SJCRH30 (cell line): ENCODE results near the gene GULP1. TPM values are rescaled to one million over a fixed set of nuclear protein-coding genes. Genes with fewer than 3 reads are reported as not detected.
A peak's percentile ranks its signal among the peaks of the same experiment; 100 is the strongest.

ENCODE experiments used
- DNase-seq, 2 experiments: peaks; one replicate each; pipeline ENCODE4 v3.0.0-alpha.2; 2015 to 2020
- H3K27ac ChIP-seq: fragments of 250-450 bp; sonication (Bioruptor Pico); 2 replicates; pipeline ENCODE4 v1.5.1; 2020; ENCODE audit warnings: mild to moderate bottlenecking, moderate library complexity
- H3K27me3 ChIP-seq: fragments of 250-450 bp; sonication (Bioruptor Pico); 2 replicates; pipeline ENCODE4 v1.5.1; 2020; ENCODE audit warnings: mild to moderate bottlenecking, moderate library complexity
- H3K36me3 ChIP-seq: fragments of 250-450 bp; sonication (Bioruptor Pico); 2 replicates; pipeline ENCODE4 v1.5.1; 2020; ENCODE audit warnings: mild to moderate bottlenecking, moderate library complexity
- H3K4me1 ChIP-seq: fragments of 250-450 bp; sonication (Bioruptor Pico); 2 replicates; pipeline ENCODE4 v1.5.1; 2020; ENCODE audit warnings: mild to moderate bottlenecking, moderate library complexity
- H3K4me3 ChIP-seq: fragments of 250-450 bp; sonication (Bioruptor Pico); 2 replicates; pipeline ENCODE4 v1.5.1; 2020; ENCODE audit warnings: mild to moderate bottlenecking, moderate library complexity
- H3K9me3 ChIP-seq: fragments of 250-450 bp; sonication (Bioruptor Pico); replicated peaks from 2 replicates; pipeline ENCODE4 v1.5.1; 2020; ENCODE audit warnings: mild to moderate bottlenecking, moderate library complexity
- total RNA-seq: library from RNA; depleted of rRNA; stranded (reverse); fragments of >200 nt; shearing (Covaris generic); gene quantifications from 2 replicates; pipeline ENCODE4 v1.2.3, GENCODE V29; 2014

The GULP1 gene
- total RNA-seq, 1 experiment from 2014 or later = 90.0 TPM

DNA sequence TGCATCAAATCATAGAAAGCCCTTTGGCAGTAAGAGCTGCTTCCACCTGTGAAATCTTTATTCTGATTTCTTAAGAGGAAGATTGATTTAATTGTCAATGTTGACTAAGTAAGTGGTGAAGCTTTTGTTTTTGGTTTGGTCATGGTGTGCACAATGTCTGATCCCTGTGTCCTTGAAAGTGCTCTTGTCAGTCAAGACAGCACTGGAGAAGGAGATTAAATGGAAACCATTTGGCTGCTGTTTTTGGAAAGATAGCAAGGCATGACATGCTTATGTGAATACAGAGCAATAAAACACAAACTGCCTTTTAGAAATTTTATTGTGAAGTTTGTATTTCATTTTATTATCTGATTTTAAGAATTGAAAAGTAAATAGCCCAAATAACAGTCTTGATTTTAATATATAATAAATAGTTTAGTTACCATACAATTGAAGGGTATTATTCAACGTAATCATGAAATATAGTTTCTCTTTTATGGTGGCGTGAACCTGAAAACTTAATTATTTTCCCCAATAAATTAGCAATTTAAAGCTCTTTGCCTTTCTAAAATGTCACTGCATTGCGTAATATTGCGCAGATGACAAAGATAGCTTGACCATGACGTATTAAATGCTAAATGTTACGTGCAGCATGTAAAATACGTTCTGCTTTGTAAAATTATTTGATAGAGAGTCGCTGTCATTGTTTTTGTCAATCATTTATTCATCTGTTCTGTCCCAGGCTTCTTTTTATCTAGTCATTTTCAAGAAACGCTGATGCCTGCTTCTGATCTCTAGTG is 69.0 kb downstream of the GULP1 start:
- Histone ChIP-seq H3K4me3 (no peak overlapping the region), H3K9me3 (no peaks in the 10 kb centered on the region; the same call in 1 of the 2 replicates), H3K27me3 (no peaks in the 10 kb centered on the region), H3K36me3 (no peaks in the 10 kb centered on the region), H3K4me1 (peaks cover 8% of the 10 kb centered on the region; the same call in 1 of the 2 replicates), H3K27ac (no peak overlapping the region)
- DNase-seq = no peak

DNA sequence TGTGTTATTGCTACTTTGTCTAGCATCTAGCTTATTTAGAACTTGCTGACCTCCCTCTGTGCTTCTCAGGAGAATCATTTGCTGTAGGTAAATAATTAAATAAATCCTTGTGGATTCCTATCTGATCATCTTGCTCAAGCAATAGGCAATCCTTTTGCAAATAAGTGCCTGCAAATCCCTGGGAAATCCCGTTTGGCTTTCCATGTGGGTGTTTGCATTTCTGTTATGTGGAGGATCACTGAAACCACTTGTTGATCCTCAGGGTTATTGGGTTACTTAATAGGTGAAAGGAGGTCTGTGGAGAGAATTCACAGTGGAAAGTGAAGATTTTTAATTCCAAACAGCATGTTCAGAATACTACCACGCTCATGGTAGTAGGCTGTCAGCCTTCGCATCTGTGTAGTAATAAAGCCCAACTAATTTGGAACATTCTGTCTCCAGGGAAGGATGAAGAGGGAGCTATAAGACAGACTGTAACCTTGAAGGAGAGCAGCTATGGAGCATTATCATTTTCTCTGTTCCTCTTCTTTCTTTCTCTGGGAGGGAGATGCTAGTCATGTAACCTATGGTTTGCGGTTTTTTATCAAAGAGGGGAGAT is 72.5 kb downstream of the GULP1 start:
- Histone ChIP-seq H3K36me3 (no peaks in the 10 kb centered on the region), H3K9me3 (no peaks in the 10 kb centered on the region), H3K27me3 (no peaks in the 10 kb centered on the region), H3K4me3 (no peak overlapping the region), H3K4me1 (peaks cover 8% of the 10 kb centered on the region; the same call in 1 of the 2 replicates), H3K27ac (no peak overlapping the region)
- peak; percentile 70 to 73 for DNase-seq

DNA sequence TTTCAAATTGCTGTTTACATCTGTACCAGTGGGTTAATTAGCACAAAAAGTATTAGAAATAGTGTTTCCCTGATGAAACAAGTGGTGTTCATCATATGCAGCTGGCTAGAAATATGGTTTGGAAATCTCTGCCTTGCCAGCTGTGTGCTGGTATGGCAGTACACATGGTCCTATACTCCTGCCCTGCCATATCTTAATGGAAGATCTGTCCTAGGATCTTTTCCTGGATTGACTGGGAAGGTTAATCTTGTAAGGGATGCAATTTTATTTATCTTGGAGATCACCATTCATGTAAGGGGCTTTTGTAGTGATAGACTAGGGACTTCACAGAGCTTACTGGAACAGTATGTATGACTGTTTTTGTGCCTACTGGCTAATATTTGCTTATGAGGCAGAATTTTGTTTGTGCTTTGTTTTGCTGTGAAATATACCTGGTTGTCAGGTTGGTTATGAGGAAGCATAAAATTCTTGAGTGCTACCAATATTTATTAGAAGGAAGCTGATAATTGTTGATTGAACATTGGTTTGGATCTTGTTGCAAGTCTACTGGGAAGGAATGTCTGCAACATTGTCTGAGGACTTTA is 73.5 kb downstream of the GULP1 start:
- Histone ChIP-seq H3K36me3 (no peaks in the 10 kb centered on the region), H3K4me3 (no peak overlapping the region), H3K4me1 (peaks cover 8% of the 10 kb centered on the region; the same call in 1 of the 2 replicates), H3K27ac (no peak overlapping the region), H3K9me3 (no peaks in the 10 kb centered on the region), H3K27me3 (no peaks in the 10 kb centered on the region)
- no peak for DNase-seq

DNA sequence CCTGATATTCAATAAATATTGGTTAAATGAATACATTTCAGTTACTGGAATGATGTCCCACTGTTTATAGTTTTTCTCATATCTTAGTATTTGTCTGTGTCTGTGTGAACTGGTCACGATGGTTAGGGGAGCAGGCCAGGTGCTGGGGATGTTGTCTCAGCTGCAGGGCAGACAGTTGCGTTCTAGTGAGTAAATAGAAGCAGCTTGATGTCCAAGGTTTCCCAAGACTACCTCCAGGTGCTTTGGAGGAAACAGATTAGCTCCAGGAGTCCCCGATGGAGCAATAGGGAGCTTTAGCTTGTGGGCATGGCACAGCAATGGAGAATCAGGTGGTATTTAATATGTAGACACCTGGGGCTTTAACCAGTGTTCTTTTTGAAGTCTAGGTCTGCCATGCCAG is 75.5 kb downstream of the GULP1 start:
- Histone ChIP-seq H3K27ac (no peak overlapping the region), H3K4me1 (peaks cover 8% of the 10 kb centered on the region; the same call in 1 of the 2 replicates), H3K4me3 (no peak overlapping the region), H3K9me3 (no peaks in the 10 kb centered on the region), H3K27me3 (no peaks in the 10 kb centered on the region), H3K36me3 (no peaks in the 10 kb centered on the region)
- no peak for DNase-seq

DNA sequence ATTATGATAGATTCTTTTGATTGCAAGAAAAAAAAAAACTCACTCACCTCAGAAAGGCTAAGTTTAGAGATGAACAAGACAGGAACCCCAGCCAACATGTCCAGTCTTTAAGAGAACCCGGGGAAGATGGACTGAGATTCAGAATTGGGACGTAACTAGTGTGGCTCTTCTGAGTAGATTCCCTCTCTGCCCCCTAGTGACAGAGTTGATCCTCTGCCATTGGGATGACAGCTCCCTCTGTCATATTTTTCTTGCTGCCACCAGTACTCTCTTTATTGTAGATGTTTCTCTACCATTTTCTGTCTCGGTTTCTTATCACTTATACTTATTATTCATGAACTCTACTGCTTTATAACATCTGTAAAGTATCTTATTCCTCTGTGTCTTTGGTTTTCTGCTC is 77.7 kb downstream of the GULP1 start:
- H3K27me3 ChIP-seq = no peaks in the 10 kb centered on the region
- no peak overlapping the region for H3K4me3 ChIP-seq
- H3K36me3 ChIP-seq = no peaks in the 10 kb centered on the region
- peak; percentile 75 to 86 for DNase-seq
- H3K9me3 ChIP-seq = no peaks in the 10 kb centered on the region
- H3K4me1 ChIP-seq = peaks cover under 1% of the 10 kb centered on the region; the same call in 1 of the 2 replicates
- no peak overlapping the region for H3K27ac ChIP-seq

DNA sequence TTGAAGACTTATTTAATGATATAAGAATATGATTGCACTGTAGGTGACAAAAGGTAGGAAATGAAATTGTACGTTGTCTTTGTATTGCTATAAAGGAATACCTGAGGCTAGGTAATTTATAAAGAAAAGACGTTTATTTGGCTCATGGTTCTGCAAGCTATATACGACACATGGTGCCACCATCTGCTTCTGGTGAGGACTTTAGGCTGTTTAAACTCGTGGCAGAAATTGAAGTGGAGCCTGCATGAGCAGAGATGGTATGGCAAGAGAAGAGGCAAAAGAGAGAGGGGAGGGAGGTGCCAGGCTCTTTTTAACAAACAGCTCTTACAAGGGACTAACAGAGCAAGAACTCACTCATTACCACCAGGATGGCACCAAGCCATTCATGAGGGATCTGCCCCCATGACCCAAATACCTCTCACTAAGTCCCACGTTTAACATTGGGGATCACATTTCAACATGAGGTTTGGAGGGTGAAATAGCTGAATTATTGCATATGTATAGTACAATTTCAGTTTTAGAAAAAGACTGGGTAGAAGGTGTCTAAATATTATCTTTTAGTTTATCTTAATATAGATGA is 86.8 kb downstream of the GULP1 start:
- DNase-seq = peak; percentile 66 to 80
- Histone ChIP-seq H3K36me3 (no peaks in the 10 kb centered on the region), H3K27ac (no peak overlapping the region), H3K4me3 (no peak overlapping the region), H3K27me3 (no peaks in the 10 kb centered on the region), H3K4me1 (peaks cover 33% of the 10 kb centered on the region), H3K9me3 (no peaks in the 10 kb centered on the region)

DNA sequence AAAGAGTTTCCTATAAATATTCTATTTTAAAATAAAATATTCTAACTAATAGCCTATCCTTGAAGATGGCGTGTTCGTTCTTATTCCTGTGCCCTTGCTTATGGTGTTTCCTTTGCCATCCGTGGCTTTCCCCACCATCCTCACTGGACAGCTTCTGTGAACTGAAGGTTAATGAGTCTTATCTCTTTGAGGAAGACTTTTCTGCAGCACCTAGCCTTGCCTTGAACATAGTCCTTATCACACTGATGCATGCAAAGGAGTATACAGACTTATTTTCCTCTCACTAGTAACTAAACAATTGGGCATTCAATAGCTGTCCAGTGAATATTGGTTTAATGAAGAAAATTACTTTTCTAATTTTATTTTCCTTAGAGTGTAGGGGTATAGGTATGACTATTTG is 88.1 kb downstream of the GULP1 start:
- no peak for DNase-seq
- H3K9me3 ChIP-seq = peaks cover 9% of the 10 kb centered on the region; the same call in 1 of the 2 replicates
- H3K27ac ChIP-seq = no peak overlapping the region
- peaks cover 3% of the 10 kb centered on the region; the same call in 1 of the 2 replicates for H3K36me3 ChIP-seq
- peaks cover 33% of the 10 kb centered on the region for H3K4me1 ChIP-seq
- no peak overlapping the region for H3K4me3 ChIP-seq
- H3K27me3 ChIP-seq = no peaks in the 10 kb centered on the region

DNA sequence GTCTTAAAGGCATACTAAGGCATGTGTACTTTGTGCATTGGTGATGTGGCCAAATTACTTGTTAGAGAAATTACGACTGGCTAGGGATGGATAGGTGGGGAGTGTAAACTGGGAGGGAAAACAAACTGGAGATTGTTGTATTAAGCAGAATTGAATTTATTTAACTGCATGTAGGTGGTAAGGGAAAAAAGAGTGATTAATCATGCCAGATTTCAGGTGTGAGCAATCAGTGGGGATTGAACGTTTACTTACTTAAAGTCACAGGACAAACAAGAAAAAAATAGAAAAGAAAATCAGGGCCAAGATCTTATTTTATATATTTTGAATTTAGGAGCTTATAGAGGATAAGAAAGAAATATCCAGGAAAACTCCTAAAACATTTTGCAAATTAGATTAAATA is 88.6 kb downstream of the GULP1 start:
- Histone ChIP-seq H3K9me3 (peaks cover 9% of the 10 kb centered on the region; the same call in 1 of the 2 replicates), H3K27ac (no peak overlapping the region)
- no peak for DNase-seq

DNA sequence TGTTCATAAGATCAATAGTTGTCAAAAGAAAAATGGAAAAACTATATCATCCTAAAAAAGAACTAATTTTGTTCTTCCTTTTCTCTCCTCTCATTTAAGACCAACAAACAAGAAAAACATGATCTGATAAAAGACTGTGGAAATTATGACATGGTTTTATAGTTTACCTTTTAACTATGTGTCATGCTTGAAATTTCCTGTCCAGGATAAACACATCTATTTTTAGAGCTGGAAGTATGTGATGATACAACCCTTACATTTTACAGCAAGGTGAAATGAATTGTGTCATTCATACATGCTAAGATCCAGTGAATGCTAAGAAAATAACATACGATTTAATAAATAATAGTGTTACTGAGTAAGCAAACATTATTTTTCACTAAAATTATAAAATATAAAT is 89.9 kb downstream of the GULP1 start:
- Histone ChIP-seq H3K4me3 (no peak overlapping the region), H3K27ac (peak overlapping the region; percentile 41; the same call in 1 of the 2 replicates), H3K9me3 (peaks cover 14% of the 10 kb centered on the region; the same call in 1 of the 2 replicates), H3K27me3 (no peaks in the 10 kb centered on the region), H3K36me3 (peaks cover 13% of the 10 kb centered on the region), H3K4me1 (peaks cover 33% of the 10 kb centered on the region)
- peak in 1 of 2 experiments; percentile 56 for DNase-seq

More for the DNA sequence above, 88.6 kb downstream of the GULP1 start:
- no peaks in the 10 kb centered on the region for H3K27me3 ChIP-seq
- H3K4me3 ChIP-seq = no peak overlapping the region
- peaks cover 5% of the 10 kb centered on the region; the same call in 1 of the 2 replicates for H3K36me3 ChIP-seq
- peaks cover 33% of the 10 kb centered on the region for H3K4me1 ChIP-seq

DNA sequence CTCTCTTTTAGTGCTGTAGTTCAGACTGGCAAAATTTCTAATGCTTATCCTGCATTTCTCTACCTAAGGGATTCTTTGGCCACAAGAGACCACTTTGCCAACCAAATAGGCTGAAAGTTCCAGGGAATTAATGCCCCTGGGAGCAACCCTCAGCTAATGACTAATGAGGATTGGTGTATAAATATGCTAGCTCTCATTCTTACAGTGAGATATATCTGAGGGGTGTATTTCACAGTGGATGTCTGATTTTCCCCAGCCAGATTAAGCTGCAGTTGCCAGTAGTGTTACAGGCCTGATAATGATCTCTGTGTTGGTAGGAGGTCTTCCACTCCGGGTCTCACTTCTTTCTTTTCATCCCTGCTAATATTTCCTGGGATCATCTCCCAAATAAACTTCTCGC is 90.4 kb downstream of the GULP1 start:
- Histone ChIP-seq H3K36me3 (peaks cover 15% of the 10 kb centered on the region), H3K4me1 (peaks cover 33% of the 10 kb centered on the region), H3K27ac (peak overlapping the region; percentile 41; the same call in 1 of the 2 replicates), H3K27me3 (no peaks in the 10 kb centered on the region), H3K4me3 (no peak overlapping the region), H3K9me3 (peaks cover 14% of the 10 kb centered on the region; the same call in 1 of the 2 replicates)
- peak; percentile 78 to 82 for DNase-seq

DNA sequence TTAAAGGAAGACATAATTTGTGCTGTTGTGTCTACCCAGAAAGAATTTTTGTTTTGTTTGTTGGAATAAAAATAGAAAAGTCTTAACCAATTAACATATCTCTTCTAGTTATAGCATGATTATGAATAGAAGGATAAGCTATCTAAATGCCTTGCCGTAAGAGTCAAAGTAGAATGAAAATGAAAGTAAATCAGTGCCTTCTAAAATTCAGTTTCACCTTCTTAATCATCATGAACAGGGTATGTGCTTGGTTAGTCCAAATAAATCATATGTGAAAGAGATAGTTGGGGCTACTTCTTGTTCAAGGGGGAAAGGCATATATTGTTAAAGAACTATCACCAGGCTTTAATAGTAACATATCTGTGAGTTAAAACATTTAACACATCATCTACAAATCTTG is 91.5 kb downstream of the GULP1 start:
- Histone ChIP-seq H3K27ac (no peak overlapping the region), H3K4me1 (peaks cover 33% of the 10 kb centered on the region), H3K9me3 (peaks cover 18% of the 10 kb centered on the region; the same call in 1 of the 2 replicates), H3K27me3 (no peaks in the 10 kb centered on the region), H3K36me3 (peaks cover 15% of the 10 kb centered on the region), H3K4me3 (no peak overlapping the region)
- no peak for DNase-seq

DNA sequence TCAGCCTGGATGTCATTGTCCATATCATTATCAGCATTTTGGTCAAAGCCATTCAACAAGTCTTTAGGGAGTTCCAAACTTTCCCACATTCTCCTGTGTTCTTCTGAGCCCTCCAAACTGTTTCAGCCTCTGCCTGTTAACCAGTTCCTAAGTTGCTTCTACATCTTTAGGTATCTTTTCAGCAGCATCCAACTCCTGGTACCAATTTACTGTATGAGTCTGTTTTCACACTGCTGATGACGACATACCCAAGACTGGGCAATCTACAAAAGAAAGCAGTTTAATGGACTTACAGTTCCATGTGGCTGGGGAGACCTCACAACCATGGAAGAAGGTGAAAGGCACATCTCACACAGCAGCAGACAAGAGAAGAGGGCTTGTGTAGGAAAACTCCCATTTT is 94.2 kb downstream of the GULP1 start:
- H3K36me3 ChIP-seq = peaks cover 15% of the 10 kb centered on the region
- peaks cover 18% of the 10 kb centered on the region; the same call in 1 of the 2 replicates for H3K9me3 ChIP-seq
- peaks cover 25% of the 10 kb centered on the region for H3K4me1 ChIP-seq
- DNase-seq = no peak
- no peak overlapping the region for H3K27ac ChIP-seq
- H3K4me3 ChIP-seq = no peak overlapping the region
- no peaks in the 10 kb centered on the region for H3K27me3 ChIP-seq

DNA sequence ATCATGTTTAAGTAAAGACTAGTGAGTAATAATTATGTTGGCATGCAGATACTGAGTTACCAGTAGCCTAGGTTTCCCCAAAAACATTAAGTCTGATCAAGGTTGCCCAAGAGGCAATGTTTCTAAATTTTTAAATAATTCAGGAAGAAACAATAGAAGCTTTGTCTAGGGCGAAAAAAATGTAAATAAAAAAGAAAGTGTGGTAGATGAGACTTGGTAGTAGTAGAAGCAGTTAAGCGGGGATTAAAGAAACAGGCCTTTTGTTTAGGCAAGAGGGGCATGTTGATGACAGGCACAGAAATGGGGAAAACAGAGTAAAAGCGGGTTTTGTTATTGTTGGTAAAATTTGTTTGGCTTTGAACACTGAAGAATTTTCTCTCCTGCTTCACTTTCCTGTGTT is 97.2 kb downstream of the GULP1 start:
- no peak overlapping the region for H3K27ac ChIP-seq

DNA sequence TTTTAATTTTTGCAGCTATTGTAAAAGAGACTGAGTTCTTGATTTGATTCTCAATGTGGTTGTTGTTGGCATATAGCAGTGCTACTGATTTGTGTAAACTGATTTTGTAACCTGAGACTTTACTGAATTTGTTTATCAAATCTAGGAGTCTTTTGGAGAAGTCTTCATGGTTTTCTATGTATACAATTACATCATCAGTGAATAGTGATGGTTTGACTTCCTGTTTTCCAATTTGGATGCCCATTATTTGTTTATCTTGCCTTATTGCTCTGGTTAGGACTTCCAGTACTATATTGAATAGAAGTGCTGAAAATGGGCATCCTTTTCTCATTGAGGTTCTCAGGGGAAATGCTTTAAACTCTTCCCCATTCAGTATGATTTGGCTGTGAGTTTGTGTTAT is 99.7 kb downstream of the GULP1 start:
- DNase-seq = no peak
- Histone ChIP-seq H3K27ac (no peak overlapping the region), H3K9me3 (peaks cover 31% of the 10 kb centered on the region), H3K27me3 (no peaks in the 10 kb centered on the region), H3K36me3 (peaks cover 7% of the 10 kb centered on the region; the same call in 1 of the 2 replicates), H3K4me3 (no peak overlapping the region), H3K4me1 (peaks cover 7% of the 10 kb centered on the region; the same call in 1 of the 2 replicates)

More for the DNA sequence above, 97.2 kb downstream of the GULP1 start:
- H3K4me1 ChIP-seq = peaks cover 4% of the 10 kb centered on the region; the same call in 1 of the 2 replicates
- peak in 1 of 2 experiments; percentile 40 for DNase-seq
- H3K36me3 ChIP-seq = peaks cover 17% of the 10 kb centered on the region
- H3K27me3 ChIP-seq = no peaks in the 10 kb centered on the region
- peaks cover 36% of the 10 kb centered on the region for H3K9me3 ChIP-seq
- H3K4me3 ChIP-seq = no peak overlapping the region
